Ishikawa (cell line): Measurements from ENCODE around the gene RBM4.
A peak's percentile ranks its signal among the peaks of the same experiment; 100 is the strongest.

ENCODE experiments used
- CEBPB ChIP-seq: IDR thresholded peaks from 2 replicates; pipeline ENCODE4 v1.6.1; 2012
- CREB1 ChIP-seq: IDR thresholded peaks from 2 replicates; pipeline ENCODE4 v1.6.1; 2012; ENCODE audit warnings: low read depth
- EGR1 ChIP-seq: IDR thresholded peaks from 2 replicates; pipeline ENCODE4 v1.6.1; 2012
- EP300 ChIP-seq: IDR thresholded peaks from 2 replicates; pipeline ENCODE4 v1.6.1; 2012; ENCODE audit warnings: borderline replicate concordance
- FOXM1 ChIP-seq: IDR thresholded peaks from 2 replicates; pipeline ENCODE4 v1.6.1; 2012; ENCODE audit warnings: low read depth, borderline replicate concordance
- MAX ChIP-seq: IDR thresholded peaks from 2 replicates; pipeline ENCODE4 v1.6.1; 2012
- NFIC ChIP-seq: IDR thresholded peaks from 2 replicates; pipeline ENCODE4 v1.6.1; 2012
- RAD21 ChIP-seq: IDR thresholded peaks from 2 replicates; pipeline ENCODE4 v1.6.1; 2012; ENCODE audit warnings: low read depth
- REST ChIP-seq: IDR thresholded peaks from 2 replicates; pipeline ENCODE4 v1.6.1; 2012; ENCODE audit warnings: low read depth, mild to moderate bottlenecking
- TAF1 ChIP-seq: IDR thresholded peaks from 2 replicates; pipeline ENCODE4 v1.6.1; 2012; ENCODE audit warnings: low read depth, mild to moderate bottlenecking
- TCF12 ChIP-seq: IDR thresholded peaks from 2 replicates; pipeline ENCODE4 v1.6.1; 2012; ENCODE audit warnings: low read depth
- TEAD4 ChIP-seq: IDR thresholded peaks from 2 replicates; pipeline ENCODE4 v1.6.1; 2012
- USF1 ChIP-seq: IDR thresholded peaks from 2 replicates; pipeline ENCODE4 v1.6.1; 2012
- YY1 ChIP-seq: IDR thresholded peaks from 2 replicates; pipeline ENCODE4 v1.6.1; 2012; ENCODE audit warnings: low read depth
- ZBTB7A ChIP-seq: IDR thresholded peaks from 2 replicates; pipeline ENCODE4 v1.6.1; 2012; ENCODE audit warnings: low read depth

RBM4 gene

GRCh38 chr11:66614073-66614472, 24.4 kb upstream of the RBM4 start:
- TF ChIP-seq EGR1 (no peak), CEBPB (no peak), YY1 (no peak), TCF12 (no peak), EP300 (no peak), RAD21 (no peak), TEAD4 (no peak), NFIC (no peak), FOXM1 (no peak), TAF1 (no peak), ZBTB7A (no peak), CREB1 (no peak), REST (no peak), MAX (no peak), USF1 (no peak)

- no peak for TF ChIP-seq CEBPB
- TF ChIP-seq TCF12 = no peak
- no peak for TF ChIP-seq EGR1
- no peak for TF ChIP-seq FOXM1
- TF ChIP-seq CREB1 = peak; percentile 66
- TF ChIP-seq REST = no peak
- peak; percentile 85 for TF ChIP-seq YY1
- no peak; the same call in 1 of the 2 replicates for TF ChIP-seq NFIC
- TF ChIP-seq ZBTB7A = no peak
- TF ChIP-seq TAF1 = peak; percentile 97
- TF ChIP-seq USF1 = 0 out of 2 replicates have a peak, but pooled peaks have one; percentile 13
- TF ChIP-seq RAD21 = no peak
- TF ChIP-seq MAX = peak; percentile 82
- TF ChIP-seq TEAD4 = no peak; the same call in 1 of the 2 replicates
- TF ChIP-seq EP300 = no peak
Measured at GRCh38 chr11:66616379-66617154, 21.9 kb upstream of the RBM4 start, which contains the start of gene RBM14. Gene RBM14, plus strand, starts transcription at chr11:66616630. Its CDS starts 91 bp downstream, at chr11:66616721.

GRCh38 chr11:66617155-66617834, 21.2 kb upstream of the RBM4 start:
- no peak for TF ChIP-seq CREB1
- TF ChIP-seq NFIC = no peak
- TF ChIP-seq ZBTB7A = peak; percentile 49; the same call in 1 of the 2 replicates
- TF ChIP-seq RAD21 = no peak

GRCh38 chr11:66619080-66619554, 19.4 kb upstream of the RBM4 start:
- TF ChIP-seq TEAD4 (no peak), TAF1 (no peak)

GRCh38 chr11:66624450-66624849, 14.1 kb upstream of the RBM4 start:
- no peak for TF ChIP-seq TEAD4
- TF ChIP-seq EGR1 = no peak
- no peak for TF ChIP-seq NFIC
- no peak for TF ChIP-seq CREB1
- no peak for TF ChIP-seq TCF12
- no peak for TF ChIP-seq REST
- no peak for TF ChIP-seq MAX
- no peak for TF ChIP-seq YY1
- TF ChIP-seq FOXM1 = no peak
- TF ChIP-seq RAD21 = no peak
- TF ChIP-seq ZBTB7A = no peak
- no peak for TF ChIP-seq USF1
- no peak for TF ChIP-seq CEBPB
